Keratinocyte (primary cell): ENCODE data around the gene DYNC1I1. TPM values are rescaled to one million over a fixed set of nuclear protein-coding genes. Genes with fewer than 3 reads are reported as not detected.

Experiments
- DNase-seq: peaks from one replicate; pipeline ENCODE4 v3.0.0-alpha.2; 2011; ENCODE audit warnings: low read depth, missing footprints, low spot score
- FAIRE-seq: peaks from 2 replicates; lab custom pipeline; 2011; peaks lifted over from hg19 to GRCh38; lab: Jason Lieb, UNC
- H2AFZ ChIP-seq: 2 replicates; pipeline ENCODE4 v1.6.0; 2012; ENCODE audit warnings: low read length, control low read depth, inconsistent platforms; ENCODE audit not compliant: control insufficient read depth
- H3K27ac ChIP-seq: 2 replicates; pipeline ENCODE4 v1.5.1; 2011; ENCODE audit warnings: low read length; ENCODE audit not compliant: control insufficient read depth, insufficient read depth
- H3K27me3 ChIP-seq: 3 replicates; pipeline ENCODE4 v1.6.0; 2011; ENCODE audit warnings: low read length; ENCODE audit not compliant: control insufficient read depth, insufficient read depth; ENCODE audit errors: extremely low read depth
- H3K36me3 ChIP-seq, 2 experiments: 2 replicates in 1 of 2; 3 replicates in 1 of 2; pipeline ENCODE4 v1.5.1; 2011; ENCODE audit warnings: low read length in 2 of 2, mild to moderate bottlenecking in 1 of 2; ENCODE audit not compliant: control insufficient read depth in 2 of 2, insufficient read depth in 2 of 2; ENCODE audit errors: extremely low read depth in 1 of 2
- H3K4me1 ChIP-seq: 3 replicates; pipeline ENCODE4 v1.5.1; 2011; ENCODE audit warnings: low read length; ENCODE audit not compliant: control insufficient read depth, insufficient read depth; ENCODE audit errors: extremely low read depth
- H3K4me2 ChIP-seq: 3 replicates; pipeline ENCODE4 v1.6.0; 2011; ENCODE audit warnings: low read depth, low read length; ENCODE audit not compliant: control insufficient read depth, insufficient read depth; ENCODE audit errors: extremely low read depth
- H3K4me3 ChIP-seq, 3 experiments: fragments of 200-600 bp in 1 of 3; sonication (generic) in 1 of 3; 2 replicates in 2 of 3; 3 replicates in 1 of 3; pipeline ENCODE4 v1.5.1; 2011 to 2016; ENCODE audit warnings: low read length in 3 of 3, mild to moderate bottlenecking in 3 of 3, control low read depth in 2 of 3, inconsistent platforms in 1 of 3, low read depth in 1 of 3, mixed read lengths in 1 of 3, mixed run types in 1 of 3, moderate library complexity in 1 of 3; ENCODE audit not compliant: control insufficient read depth in 2 of 3, insufficient read depth in 2 of 3; ENCODE audit errors: extremely low read depth in 1 of 3
- H3K79me2 ChIP-seq: 2 replicates; pipeline ENCODE4 v1.6.0; 2012; ENCODE audit warnings: low read length; ENCODE audit not compliant: control insufficient read depth, insufficient read depth
- H3K9ac ChIP-seq: 3 replicates; pipeline ENCODE4 v1.6.0; 2011; ENCODE audit warnings: low read length; ENCODE audit not compliant: control insufficient read depth, insufficient read depth; ENCODE audit errors: extremely low read depth
- H3K9me1 ChIP-seq: 3 replicates; pipeline ENCODE4 v1.6.0; 2011; ENCODE audit warnings: low read length; ENCODE audit not compliant: control insufficient read depth, insufficient read depth; ENCODE audit errors: extremely low read depth
- H3K9me3 ChIP-seq: 2 replicates; pipeline ENCODE4 v1.5.1; 2012; ENCODE audit warnings: low read depth, low read length; ENCODE audit not compliant: control insufficient read depth
- H4K20me1 ChIP-seq: 3 replicates; pipeline ENCODE4 v1.6.0; 2011; ENCODE audit warnings: low read length; ENCODE audit not compliant: control insufficient read depth, insufficient read depth; ENCODE audit errors: extremely low read depth
- EZH2 ChIP-seq: IDR thresholded peaks from one replicate; pipeline ENCODE4 v1.6.1; 2012; ENCODE audit warnings: inconsistent platforms, mild to moderate bottlenecking, low read length, moderate library complexity
- dilution Hi-C: fragments of 300-500 bp; cut with MboI; formaldehyde crosslinking; loops from one replicate; pipeline ENCODE4 v1.7.0; 2020; ENCODE audit warnings: low sequenced_read_pairs; ENCODE audit not compliant: extremely low pct_ligation_motif_present
- polyA plus RNA-seq, 5 experiments: library from polyadenylated mRNA; depleted of rRNA in 3 of 5; stranded (reverse) in 3 of 5; stranded (forward) in 1 of 5; unstranded in 1 of 5; fragments of >200 nt; gene quantifications; 1 replicate in 1 of 5; 2 replicates in 3 of 5; 3 replicates in 1 of 5; pipeline versions ENCODE4 v1.2.1 to v1.2.3, GENCODE V29; 2011 to 2012; ENCODE audit warnings: missing spikeins in 2 of 5, low read depth in 1 of 5, low replicate concordance in 1 of 5
- TF ChIP-seq, protein P1 (sequence below), 3 experiments: IDR thresholded peaks in 1 of 3; conservative IDR thresholded peaks in 1 of 3; optimal IDR thresholded peaks in 1 of 3; 2 replicates in 2 of 3; 3 replicates in 1 of 3; pipeline versions ENCODE3 to v1.5.1; 2011; ENCODE audit warnings: low read length in 3 of 3, mild to moderate bottlenecking in 3 of 3, moderate library complexity in 2 of 3, control low read depth in 1 of 3, inconsistent platforms in 1 of 3; ENCODE audit not compliant: insufficient read depth in 2 of 3; ENCODE audit errors: extremely low read depth in 1 of 3

The DYNC1I1 gene
- polyA plus RNA-seq, 1 donor (not counting 4 experiments of a cell fraction or from before 2014, with no cell fraction given): 0.10 TPM

DNA sequence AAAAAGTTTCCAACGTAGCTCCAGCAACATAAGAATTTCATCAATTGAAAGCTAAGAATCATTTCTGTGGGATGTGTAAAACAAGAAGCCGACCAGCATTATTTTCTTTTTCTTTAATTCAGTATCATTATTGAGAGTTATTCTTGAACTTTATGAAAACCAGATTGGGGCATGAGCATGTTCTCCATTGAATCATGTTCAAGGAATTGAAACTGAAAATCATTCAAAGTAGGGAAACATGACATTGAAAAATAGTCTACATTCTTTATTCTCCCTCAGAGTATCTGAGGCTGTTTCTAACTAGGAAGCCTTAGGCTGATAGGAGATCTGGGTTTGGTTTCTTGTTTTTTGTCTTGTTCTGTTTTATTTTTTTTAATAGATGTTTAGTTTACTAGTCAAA, 253.7 kb downstream of the DYNC1I1 start:
- FAIRE-seq: no peak
- dilution Hi-C loops: no loop called here
- no peaks in the 10 kb centered on the region for H3K79me2 ChIP-seq

DNA sequence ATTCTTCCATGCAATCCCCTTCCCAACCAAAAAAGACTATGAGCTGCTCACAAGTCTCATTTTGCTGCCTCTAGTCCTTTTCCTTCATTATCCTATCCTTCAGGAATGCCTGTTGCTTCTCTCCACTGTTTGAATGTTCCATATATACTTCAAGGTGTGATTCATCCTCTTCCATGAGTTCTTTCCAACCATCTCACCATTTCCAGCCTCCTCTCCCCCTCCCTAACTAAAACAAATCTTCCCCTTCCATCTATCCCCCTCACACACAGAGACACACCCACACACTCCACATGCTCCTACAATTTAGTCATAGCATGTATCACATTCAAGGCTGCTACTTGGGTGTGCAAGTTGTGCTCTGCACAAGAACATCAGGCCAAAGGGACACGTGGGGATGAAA, 254.3 kb downstream of the DYNC1I1 start:
- Histone ChIP-seq H3K36me3 (no peaks in the 10 kb centered on the region), H3K9me1 (no peaks in the 10 kb centered on the region), H3K4me1 (no peaks in the 10 kb centered on the region), H2AFZ (no peak overlapping the region), H3K9ac (no peak overlapping the region), H3K27ac (no peak overlapping the region), H3K27me3 (no peaks in the 10 kb centered on the region), H3K4me3 (no peak overlapping the region), H3K9me3 (no peaks in the 10 kb centered on the region), H3K4me2 (no peak overlapping the region), H3K79me2 (no peaks in the 10 kb centered on the region), H4K20me1 (no peaks in the 10 kb centered on the region)
- dilution Hi-C loops: no loop called here
- DNase-seq (no peak), FAIRE-seq (no peak)
- TF ChIP-seq, protein P1, sequence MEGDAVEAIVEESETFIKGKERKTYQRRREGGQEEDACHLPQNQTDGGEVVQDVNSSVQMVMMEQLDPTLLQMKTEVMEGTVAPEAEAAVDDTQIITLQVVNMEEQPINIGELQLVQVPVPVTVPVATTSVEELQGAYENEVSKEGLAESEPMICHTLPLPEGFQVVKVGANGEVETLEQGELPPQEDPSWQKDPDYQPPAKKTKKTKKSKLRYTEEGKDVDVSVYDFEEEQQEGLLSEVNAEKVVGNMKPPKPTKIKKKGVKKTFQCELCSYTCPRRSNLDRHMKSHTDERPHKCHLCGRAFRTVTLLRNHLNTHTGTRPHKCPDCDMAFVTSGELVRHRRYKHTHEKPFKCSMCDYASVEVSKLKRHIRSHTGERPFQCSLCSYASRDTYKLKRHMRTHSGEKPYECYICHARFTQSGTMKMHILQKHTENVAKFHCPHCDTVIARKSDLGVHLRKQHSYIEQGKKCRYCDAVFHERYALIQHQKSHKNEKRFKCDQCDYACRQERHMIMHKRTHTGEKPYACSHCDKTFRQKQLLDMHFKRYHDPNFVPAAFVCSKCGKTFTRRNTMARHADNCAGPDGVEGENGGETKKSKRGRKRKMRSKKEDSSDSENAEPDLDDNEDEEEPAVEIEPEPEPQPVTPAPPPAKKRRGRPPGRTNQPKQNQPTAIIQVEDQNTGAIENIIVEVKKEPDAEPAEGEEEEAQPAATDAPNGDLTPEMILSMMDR (optimal IDR thresholded peaks at IDR 0.05 in 1 of 3, IDR thresholded peaks at IDR 0.05 in 1 of 3, conservative IDR thresholded peaks at IDR 0.05 in 1 of 3; ENCODE audit: extremely low read depth in 1 of 3, insufficient read depth in 2 of 3, low read length in 3 of 3): no peak
- no peak for TF ChIP-seq EZH2

More for the DNA sequence above, 253.7 kb downstream of the DYNC1I1 start:
- H3K27ac ChIP-seq: no peak overlapping the region
- no peak overlapping the region for H2AFZ ChIP-seq
- no peak overlapping the region for H3K9ac ChIP-seq
- TF ChIP-seq EZH2: no peak
- TF ChIP-seq, protein P1 (optimal IDR thresholded peaks at IDR 0.05 in 1 of 3, IDR thresholded peaks at IDR 0.05 in 1 of 3, conservative IDR thresholded peaks at IDR 0.05 in 1 of 3; ENCODE audit: extremely low read depth in 1 of 3, insufficient read depth in 2 of 3, low read length in 3 of 3): no peak
- H3K9me3 ChIP-seq: no peaks in the 10 kb centered on the region
- no peak for DNase-seq
- no peak overlapping the region for H3K4me3 ChIP-seq
- H3K4me2 ChIP-seq: no peak overlapping the region
- H3K9me1 ChIP-seq: no peaks in the 10 kb centered on the region
- H3K27me3 ChIP-seq: no peaks in the 10 kb centered on the region
- no peaks in the 10 kb centered on the region for H3K4me1 ChIP-seq
- no peaks in the 10 kb centered on the region for H4K20me1 ChIP-seq
- no peaks in the 10 kb centered on the region for H3K36me3 ChIP-seq
